ENCODE results near the gene RPLP2. TPM values are rescaled to one million over a fixed set of nuclear protein-coding genes. Genes with fewer than 3 reads are reported as not detected.

Gene RPLP2
- total RNA-seq, 1 experiment from 2014 or later, result 1,270 TPM

DNA sequence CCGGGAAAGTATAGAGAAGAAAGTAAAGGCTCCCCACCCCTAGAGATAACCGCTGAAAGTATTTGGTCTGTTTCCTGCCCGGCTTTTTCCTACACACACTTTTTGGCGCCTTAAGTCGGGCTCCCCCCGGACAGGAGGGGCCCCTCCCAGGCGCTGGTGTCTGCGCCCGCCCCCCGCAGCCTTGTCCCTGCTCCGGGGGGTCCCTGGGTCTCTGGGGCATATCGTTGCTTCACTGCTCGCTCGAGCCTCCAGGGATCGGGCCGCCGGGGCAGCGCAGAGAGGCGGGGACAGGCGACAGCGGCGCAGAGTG lies 17.0 kb downstream of the RPLP2 start:
- Histone ChIP-seq H3K4me3 (peak overlapping the region; percentile 57), H3K27ac (no peak overlapping the region), H3K9me2 (ENCODE audit: insufficient read depth) (no peaks in the 10 kb centered on the region), H3F3A (ENCODE audit: insufficient read depth, low read depth) (peaks cover 8% of the 10 kb centered on the region; the same call in 1 of the 2 replicates), H3K36me3 (ENCODE audit: low read depth) (no peaks in the 10 kb centered on the region), H3K79me2 (ENCODE audit: low read depth) (peaks cover 3% of the 10 kb centered on the region; the same call in 1 of the 2 replicates), H3K27me3 (ENCODE audit: insufficient read depth, low read depth) (no peaks in the 10 kb centered on the region), H2AFZ (peak overlapping the region; percentile 82; the same call in 1 of the 2 replicates), H3K4me1 (replicated peaks; ENCODE audit: insufficient read depth) (peaks cover 27% of the 10 kb centered on the region), H4K20me1 (ENCODE audit: insufficient read depth) (peaks cover 11% of the 10 kb centered on the region), H3K9me3 (ENCODE audit: insufficient read depth, low read depth) (no peaks in the 10 kb centered on the region), H3K4me2 (peak overlapping the region; percentile 84)
- TF ChIP-seq EZH2 (IDR thresholded peaks at IDR 0.05; ENCODE audit: low read depth), result no peak
- TF ChIP-seq, protein P1, sequence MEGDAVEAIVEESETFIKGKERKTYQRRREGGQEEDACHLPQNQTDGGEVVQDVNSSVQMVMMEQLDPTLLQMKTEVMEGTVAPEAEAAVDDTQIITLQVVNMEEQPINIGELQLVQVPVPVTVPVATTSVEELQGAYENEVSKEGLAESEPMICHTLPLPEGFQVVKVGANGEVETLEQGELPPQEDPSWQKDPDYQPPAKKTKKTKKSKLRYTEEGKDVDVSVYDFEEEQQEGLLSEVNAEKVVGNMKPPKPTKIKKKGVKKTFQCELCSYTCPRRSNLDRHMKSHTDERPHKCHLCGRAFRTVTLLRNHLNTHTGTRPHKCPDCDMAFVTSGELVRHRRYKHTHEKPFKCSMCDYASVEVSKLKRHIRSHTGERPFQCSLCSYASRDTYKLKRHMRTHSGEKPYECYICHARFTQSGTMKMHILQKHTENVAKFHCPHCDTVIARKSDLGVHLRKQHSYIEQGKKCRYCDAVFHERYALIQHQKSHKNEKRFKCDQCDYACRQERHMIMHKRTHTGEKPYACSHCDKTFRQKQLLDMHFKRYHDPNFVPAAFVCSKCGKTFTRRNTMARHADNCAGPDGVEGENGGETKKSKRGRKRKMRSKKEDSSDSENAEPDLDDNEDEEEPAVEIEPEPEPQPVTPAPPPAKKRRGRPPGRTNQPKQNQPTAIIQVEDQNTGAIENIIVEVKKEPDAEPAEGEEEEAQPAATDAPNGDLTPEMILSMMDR (conservative IDR thresholded peaks at IDR 0.05), result no peak
- ChIA-PET CTCF (no interaction called here), POLR2A (ENCODE audit: unreplicated experiment) (no interaction called here)
- DNase-seq, result peak in 1 of 2 experiments; percentile 8
- intact Hi-C loops (cut with micrococcal nuclease; ENCODE audit: unreplicated experiment), result no loop called here
- BruUV-seq (replicated peaks), result no TSS peak

DNA sequence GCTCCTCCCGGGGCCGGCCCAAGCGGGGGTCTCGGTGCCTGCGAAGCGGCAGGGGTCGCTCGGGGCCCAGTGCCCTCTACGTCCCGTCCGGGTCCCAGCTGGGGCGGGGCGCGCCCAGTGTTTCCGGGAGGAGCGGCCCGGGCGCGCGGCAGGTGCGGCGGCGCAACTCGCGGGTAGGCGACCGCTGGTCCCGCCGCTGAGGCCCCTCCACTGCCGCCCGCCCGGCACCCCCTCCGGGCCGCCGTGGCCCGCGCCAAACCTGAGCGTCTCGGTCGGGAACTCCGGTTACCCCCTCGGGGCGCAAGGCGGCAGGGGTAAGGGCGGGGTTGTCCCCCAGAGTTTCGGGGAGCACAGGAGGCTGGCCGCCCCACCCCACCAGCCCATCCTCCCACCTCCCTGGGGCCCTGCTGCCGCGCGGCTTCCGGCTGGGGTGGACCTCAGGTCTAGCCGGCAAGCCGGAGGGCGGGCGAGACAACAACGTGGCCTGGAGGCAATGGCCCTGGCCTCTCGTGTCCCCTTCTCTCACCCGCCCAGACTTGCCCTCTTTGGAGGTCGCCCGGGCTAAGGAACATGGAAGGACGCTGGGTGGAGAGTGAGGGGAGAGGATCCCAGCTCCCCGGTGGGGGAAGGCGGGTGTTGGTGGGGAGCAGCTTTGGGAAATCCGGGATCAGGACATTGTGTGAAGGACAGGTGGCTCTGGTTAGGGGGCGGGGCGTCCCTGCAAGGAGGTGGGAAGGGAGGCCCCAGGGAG lies 17.6 kb downstream of the RPLP2 start:
- peak overlapping the region; percentile 84 for H3K4me2 ChIP-seq
- intact Hi-C loops (cut with micrococcal nuclease; ENCODE audit: unreplicated experiment), result no loop called here
- CTCF ChIA-PET, result no interaction called here

DNA sequence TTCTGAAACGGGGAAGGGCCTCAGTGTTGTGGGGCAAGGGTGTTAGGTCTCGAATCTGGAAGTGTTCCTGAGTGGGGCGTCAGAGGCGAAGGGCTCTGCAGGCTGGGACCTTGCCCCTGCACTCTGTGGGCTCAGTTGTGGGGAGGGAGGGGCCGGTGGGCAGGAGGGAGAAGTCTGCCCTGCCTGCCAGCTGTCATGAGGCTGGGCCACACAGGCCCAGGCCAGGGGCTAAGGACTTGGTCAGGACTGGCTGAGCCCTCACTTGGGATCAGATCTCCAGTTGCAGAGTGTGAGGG lies 18.1 kb downstream of the RPLP2 start, which contains the start of gene CRACR2B:
Gene CRACR2B (plus strand): TSS at position 23 of the 296 bp plus-strand sequence. CDS start 689 bp downstream, outside the sequence.
- Histone ChIP-seq H3K36me3 (ENCODE audit: low read depth) (no peaks in the 10 kb centered on the region), H3K9me3 (ENCODE audit: insufficient read depth, low read depth) (no peaks in the 10 kb centered on the region), H3K79me2 (ENCODE audit: low read depth) (no peaks in the 10 kb centered on the region), H3K4me3 (peak within 1 kb of the TSS; percentile 57), H2AFZ (peak within 1 kb of the TSS; percentile 82), H3K9me2 (ENCODE audit: insufficient read depth) (no peaks in the 10 kb centered on the region), H3K4me2 (peak within 1 kb of the TSS; percentile 84), H3K27me3 (ENCODE audit: insufficient read depth, low read depth) (no peaks in the 10 kb centered on the region), H3F3A (ENCODE audit: insufficient read depth, low read depth) (peaks cover 8% of the 10 kb centered on the region; the same call in 1 of the 2 replicates), H3K4me1 (replicated peaks; ENCODE audit: insufficient read depth) (peaks cover 27% of the 10 kb centered on the region), H3K27ac (peak within 1 kb of the TSS; percentile 52), H4K20me1 (ENCODE audit: insufficient read depth) (peaks cover under 1% of the 10 kb centered on the region; the same call in 1 of the 2 replicates)
- intact Hi-C loops (cut with micrococcal nuclease; ENCODE audit: unreplicated experiment), result no loop called here
- POLR2A ChIA-PET (ENCODE audit: unreplicated experiment), result no interaction called here
- no TSS peak for BruUV-seq (replicated peaks)
- TF ChIP-seq, protein P1 (conservative IDR thresholded peaks at IDR 0.05), result no peak
- no peak for TF ChIP-seq EZH2 (IDR thresholded peaks at IDR 0.05; ENCODE audit: low read depth)
- no peak for DNase-seq
- CTCF ChIA-PET, result no interaction called here

More for the DNA sequence above, 17.6 kb downstream of the RPLP2 start:
- POLR2A ChIA-PET (ENCODE audit: unreplicated experiment), result no interaction called here
- H3K36me3 ChIP-seq (ENCODE audit: low read depth), result no peaks in the 10 kb centered on the region
- peak overlapping the region; percentile 57 for H3K4me3 ChIP-seq
- peak overlapping the region; percentile 52 for H3K27ac ChIP-seq
- peaks cover 6% of the 10 kb centered on the region for H4K20me1 ChIP-seq (ENCODE audit: insufficient read depth)
- no peaks in the 10 kb centered on the region for H3K9me2 ChIP-seq (ENCODE audit: insufficient read depth)
- TF ChIP-seq EZH2 (IDR thresholded peaks at IDR 0.05; ENCODE audit: low read depth), result no peak
- TF ChIP-seq, protein P1 (conservative IDR thresholded peaks at IDR 0.05), result no peak
- peak overlapping the region; percentile 82 for H2AFZ ChIP-seq
- TSS peak; percentile 29 for BruUV-seq (replicated peaks)
- H3K4me1 ChIP-seq (replicated peaks; ENCODE audit: insufficient read depth), result peaks cover 27% of the 10 kb centered on the region
- peak; percentile 44 to 75 for DNase-seq
- peaks cover 8% of the 10 kb centered on the region; the same call in 1 of the 2 replicates for H3F3A ChIP-seq (ENCODE audit: insufficient read depth, low read depth)
- no peaks in the 10 kb centered on the region for H3K79me2 ChIP-seq (ENCODE audit: low read depth)
- no peaks in the 10 kb centered on the region for H3K27me3 ChIP-seq (ENCODE audit: insufficient read depth, low read depth)
- H3K9me3 ChIP-seq (ENCODE audit: insufficient read depth, low read depth), result no peaks in the 10 kb centered on the region
